Suprapubic skin (tissue), 4 donors: ENCODE data around the gene BIN1. TPM values are rescaled to one million over a fixed set of nuclear protein-coding genes. Genes with fewer than 3 reads are reported as not detected.

ENCODE experiments used
- DNase-seq, 2 donors: peaks; one replicate each; pipeline ENCODE4 v3.0.0-alpha.2; 2019; ENCODE audit warnings: low spot score in 2 of 2
- H3K27ac ChIP-seq: fragments of 200-600 bp; sonication (generic); one replicate; pipeline ENCODE4 v1.5.1; 2019
- H3K27me3 ChIP-seq: fragments of 200-600 bp; sonication (generic); one replicate; pipeline ENCODE4 v1.5.1; 2019
- H3K36me3 ChIP-seq: fragments of 200-600 bp; sonication (generic); one replicate; pipeline ENCODE4 v1.5.1; 2019
- H3K4me1 ChIP-seq: fragments of 200-600 bp; sonication (generic); one replicate; pipeline ENCODE4 v1.5.1; 2019
- H3K4me3 ChIP-seq: fragments of 200-600 bp; sonication (generic); one replicate; pipeline ENCODE4 v1.5.1; 2019; ENCODE audit warnings: mild to moderate bottlenecking
- H3K9me3 ChIP-seq: fragments of 200-600 bp; sonication (generic); one replicate; pipeline ENCODE4 v1.5.1; 2019
- CTCF ChIP-seq, 2 donors: fragments of 200-600 bp in 1 of 2; fragments of 450-650 bp in 1 of 2; sonication (generic) in 1 of 2; IDR thresholded peaks; one replicate each; pipeline ENCODE4 v1.5.1; 2016 to 2019; ENCODE audit warnings: antibody characterized with exemption in 2 of 2, mild to moderate bottlenecking in 1 of 2, moderate library complexity in 1 of 2
- EP300 ChIP-seq: sonication (generic); formaldehyde crosslinking; IDR thresholded peaks from one replicate; pipeline ENCODE4 v1.6.1; 2017; ENCODE audit warnings: antibody characterized with exemption
- POLR2A ChIP-seq, 2 donors: fragments of 450-650 bp; IDR thresholded peaks; one replicate each; pipeline ENCODE4 v1.6.1; 2017; ENCODE audit warnings: antibody characterized with exemption in 2 of 2, mild to moderate bottlenecking in 2 of 2, moderate library complexity in 2 of 2
- POLR2AphosphoS5 ChIP-seq, 3 donors: sonication (generic); formaldehyde crosslinking; IDR thresholded peaks; one replicate each; pipeline ENCODE4 v1.6.1; 2017; ENCODE audit warnings: antibody characterized with exemption in 3 of 3
- WGBS: methylation state at CpG from one replicate; pipeline ENCODE4 v1.1.5; 2018; 5-methylcytosine and 5-hydroxymethylcytosine counted together
- total RNA-seq, 4 donors: library from RNA; depleted of rRNA; stranded (reverse); fragments of >200 nt; gene quantifications; one replicate each; pipeline ENCODE4 v1.1.0, GENCODE V29; 2016

BIN1 gene
- total RNA-seq, 4 donors from 2014 or later: 5.6 to 13.3 (median 8.8) TPM

DNA sequence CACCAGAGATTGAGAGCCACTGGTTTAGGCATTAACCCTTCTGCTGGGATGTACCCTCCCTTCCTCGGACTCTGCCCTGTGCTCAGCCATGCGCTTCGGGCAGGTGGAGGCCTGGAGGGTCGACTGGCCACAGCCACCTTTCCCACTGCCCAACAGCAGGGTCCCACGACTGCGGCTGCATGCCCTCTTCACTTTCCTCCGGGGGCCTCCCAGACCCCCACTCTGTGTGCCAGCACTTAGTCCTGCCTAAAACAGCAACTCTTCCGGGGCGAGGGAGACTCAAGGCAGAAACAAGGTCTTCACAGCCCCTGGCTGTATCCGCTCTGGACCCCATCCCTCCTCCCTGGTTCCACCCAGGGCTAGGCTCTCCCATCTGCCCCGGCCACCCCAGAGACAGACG, 31.3 kb upstream of the BIN1 start:
- H3K27me3 ChIP-seq: no peaks in the 10 kb centered on the region
- H3K9me3 ChIP-seq: no peaks in the 10 kb centered on the region
- WGBS: 91% methylated on average over 12 of the region's 12 CpGs
- TF ChIP-seq POLR2A (IDR thresholded peaks at IDR 0.05) (no peak), POLR2AphosphoS5 (IDR thresholded peaks at IDR 0.05) (no peak), CTCF (IDR thresholded peaks at IDR 0.05) (no peak), EP300 (no peak)
- no peaks in the 10 kb centered on the region for H3K36me3 ChIP-seq
- no peak for DNase-seq
- no peak overlapping the region for H3K4me3 ChIP-seq
- H3K4me1 ChIP-seq: no peaks in the 10 kb centered on the region
- no peak overlapping the region for H3K27ac ChIP-seq

DNA sequence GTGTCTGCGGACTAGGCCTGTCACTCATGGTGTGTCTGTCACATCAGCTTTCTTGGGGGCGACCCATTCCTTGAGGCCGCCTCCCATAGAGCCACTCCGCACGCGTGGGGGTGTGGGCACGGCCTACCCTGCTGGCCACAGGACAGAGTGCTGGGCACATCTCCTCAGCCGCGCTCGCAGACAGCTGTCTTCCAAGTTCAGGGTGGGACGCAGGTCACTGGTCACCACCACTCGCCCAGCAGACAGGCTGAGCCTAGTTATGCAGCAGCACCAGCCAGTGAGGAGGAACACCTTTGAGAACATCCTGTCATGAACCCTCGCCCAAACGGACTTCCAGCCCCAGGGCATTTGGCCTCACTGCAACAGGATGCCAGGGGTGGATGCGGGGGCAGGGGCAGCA, 30.8 kb upstream of the BIN1 start:
- no peak for DNase-seq
- Histone ChIP-seq H3K4me3 (no peak overlapping the region), H3K27ac (no peak overlapping the region), H3K4me1 (no peaks in the 10 kb centered on the region), H3K27me3 (no peaks in the 10 kb centered on the region), H3K36me3 (no peaks in the 10 kb centered on the region), H3K9me3 (no peaks in the 10 kb centered on the region)
- TF ChIP-seq POLR2A (IDR thresholded peaks at IDR 0.05) (no peak), EP300 (no peak), CTCF (IDR thresholded peaks at IDR 0.05) (no peak), POLR2AphosphoS5 (IDR thresholded peaks at IDR 0.05) (no peak)
- 96% methylated on average over 14 of the region's 15 CpGs for WGBS

DNA sequence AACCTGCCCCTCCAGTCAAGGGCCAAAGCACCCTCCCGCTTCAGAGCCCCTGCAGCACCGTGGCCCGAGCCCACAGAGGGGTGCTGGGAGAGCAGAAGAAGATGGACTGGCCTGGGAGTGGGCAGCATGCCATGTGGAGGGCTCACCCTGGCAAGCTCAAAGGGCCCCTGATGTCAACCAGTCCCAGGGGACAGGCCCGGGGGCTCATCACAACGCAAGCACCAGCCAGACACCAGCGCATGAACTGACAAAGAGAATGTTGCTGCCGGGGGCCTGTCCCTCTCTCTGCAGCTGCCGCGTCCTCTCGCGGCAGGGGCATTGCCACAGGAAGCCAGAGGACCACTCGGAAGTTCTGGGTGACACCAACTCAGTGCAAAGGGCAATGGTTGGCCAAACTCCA, 30.3 kb upstream of the BIN1 start:
- H3K4me3 ChIP-seq: no peak overlapping the region
- no peak for TF ChIP-seq EP300
- TF ChIP-seq POLR2AphosphoS5 (IDR thresholded peaks at IDR 0.05): no peak
- no peak for TF ChIP-seq CTCF (IDR thresholded peaks at IDR 0.05)
- TF ChIP-seq POLR2A (IDR thresholded peaks at IDR 0.05): no peak
- no peak for DNase-seq
- no peaks in the 10 kb centered on the region for H3K27me3 ChIP-seq
- no peaks in the 10 kb centered on the region for H3K9me3 ChIP-seq
- H3K4me1 ChIP-seq: no peaks in the 10 kb centered on the region
- WGBS: 83% methylated on average over 2 of the region's 12 CpGs
- no peaks in the 10 kb centered on the region for H3K36me3 ChIP-seq
- H3K27ac ChIP-seq: no peak overlapping the region

GRCh38 chr2:127134833-127135830, 28.2 kb upstream of the BIN1 start:
- DNase-seq: no peak
- no peaks in the 10 kb centered on the region for H3K9me3 ChIP-seq
- H3K36me3 ChIP-seq: no peaks in the 10 kb centered on the region
- no peak overlapping the region for H3K4me3 ChIP-seq
- WGBS: 61% methylated on average over 15 of the region's 15 CpGs
- no peak overlapping the region for H3K27ac ChIP-seq
- H3K27me3 ChIP-seq: no peaks in the 10 kb centered on the region
- H3K4me1 ChIP-seq: no peaks in the 10 kb centered on the region
- no peak for TF ChIP-seq EP300
- TF ChIP-seq POLR2A (IDR thresholded peaks at IDR 0.05): no peak
- TF ChIP-seq POLR2AphosphoS5 (IDR thresholded peaks at IDR 0.05): no peak
- no peak for TF ChIP-seq CTCF (IDR thresholded peaks at IDR 0.05)

GRCh38 chr2:127134235-127134634, 27.3 kb upstream of the BIN1 start:
- no peak overlapping the region for H3K4me3 ChIP-seq
- TF ChIP-seq POLR2AphosphoS5 (IDR thresholded peaks at IDR 0.05) (no peak), EP300 (no peak), CTCF (IDR thresholded peaks at IDR 0.05) (no peak), POLR2A (IDR thresholded peaks at IDR 0.05) (no peak)
- WGBS: 71% methylated on average over 4 of the region's 4 CpGs

More at GRCh38 chr2:127134235-127134634, 27.3 kb upstream of the BIN1 start:
- no peak for DNase-seq
- no peak overlapping the region for H3K27ac ChIP-seq
- H3K27me3 ChIP-seq: no peaks in the 10 kb centered on the region
- H3K4me1 ChIP-seq: no peaks in the 10 kb centered on the region
- H3K9me3 ChIP-seq: no peaks in the 10 kb centered on the region
- H3K36me3 ChIP-seq: no peaks in the 10 kb centered on the region
